Osteoblast (primary cell): ENCODE data around the gene MPIG6B. TPM values are rescaled to one million over a fixed set of nuclear protein-coding genes. Genes with fewer than 3 reads are reported as not detected.

Experiments
- DNase-seq: peaks from one replicate; pipeline ENCODE4 v3.0.0; 2011; ENCODE audit warnings: low spot score, mixed read lengths; ENCODE audit not compliant: insufficient read length; ENCODE audit errors: missing footprints
- H2AFZ ChIP-seq: 2 replicates; pipeline ENCODE4 v1.6.0; 2011; ENCODE audit warnings: mild to moderate bottlenecking, low read length
- H3K27ac ChIP-seq: 2 replicates; pipeline ENCODE4 v1.5.1; 2011; ENCODE audit warnings: mild to moderate bottlenecking, low read depth, low read length, moderate library complexity
- H3K27me3 ChIP-seq: 2 replicates; pipeline ENCODE4 v1.6.0; 2012; ENCODE audit warnings: mild to moderate bottlenecking, control low read depth, inconsistent platforms, low read length, moderate library complexity; ENCODE audit not compliant: insufficient read depth
- H3K36me3 ChIP-seq: 2 replicates; pipeline ENCODE4 v1.5.1; 2011; ENCODE audit warnings: mild to moderate bottlenecking, low read length, control low read depth, moderate library complexity; ENCODE audit not compliant: insufficient read depth
- H3K4me1 ChIP-seq: 2 replicates; pipeline ENCODE4 v1.5.1; 2011; ENCODE audit warnings: mild to moderate bottlenecking, low read length, control low read depth, moderate library complexity; ENCODE audit not compliant: insufficient read depth
- H3K4me2 ChIP-seq: 2 replicates; pipeline ENCODE4 v1.6.0; 2011; ENCODE audit warnings: mild to moderate bottlenecking, low read length; ENCODE audit not compliant: insufficient read depth
- H3K4me3 ChIP-seq: fragments of 200-600 bp; sonication (generic); 3 replicates; pipeline ENCODE4 v1.5.1; 2012; ENCODE audit warnings: mild to moderate bottlenecking, low read length, inconsistent platforms; ENCODE audit not compliant: insufficient read depth
- H3K79me2 ChIP-seq: 2 replicates; pipeline ENCODE4 v1.6.0; 2012; ENCODE audit warnings: mild to moderate bottlenecking, low read length, control low read depth, inconsistent platforms; ENCODE audit not compliant: insufficient read depth
- H3K9me3 ChIP-seq: 2 replicates; pipeline ENCODE4 v1.5.1; 2011; ENCODE audit warnings: low read depth, low read length, control low read depth
- H4K20me1 ChIP-seq: 2 replicates; pipeline ENCODE4 v1.6.0; 2012; ENCODE audit warnings: mild to moderate bottlenecking, low read length, control low read depth; ENCODE audit not compliant: insufficient read depth
- total RNA-seq: library from RNA; depleted of rRNA; stranded (reverse); fragments of >200 nt; gene quantifications from 2 replicates; pipeline ENCODE4 v1.2.3, GENCODE V29; 2012
- TF ChIP-seq, protein P1 (sequence below): IDR thresholded peaks from 2 replicates; pipeline ENCODE4 v1.5.1; 2011; ENCODE audit warnings: mild to moderate bottlenecking, low read depth, low read length, moderate library complexity; ENCODE audit errors: extremely low read depth

The MPIG6B gene
- total RNA-seq, 1 donor = not detected

DNA sequence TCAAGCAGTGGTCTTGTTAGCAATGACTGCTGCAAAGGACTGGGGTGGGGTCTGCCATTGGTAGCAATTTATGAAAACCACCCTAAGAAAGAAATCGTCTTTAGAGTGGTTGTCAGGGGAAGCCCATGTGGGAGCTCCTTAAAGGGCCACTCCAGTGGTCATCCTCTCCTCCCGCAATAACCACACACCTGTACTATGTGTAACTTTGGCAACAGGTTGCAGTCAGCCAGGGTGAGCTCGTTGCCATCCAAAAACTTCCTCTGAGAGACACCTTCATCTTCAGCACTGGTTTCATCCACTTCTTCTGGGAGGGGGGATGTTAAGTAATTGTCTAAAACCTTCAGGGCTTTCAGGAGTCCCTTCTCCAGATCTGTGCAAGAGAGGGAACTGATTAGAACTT is 8.9 kb downstream of the MPIG6B start:
- peaks cover 28% of the 10 kb centered on the region for H4K20me1 ChIP-seq
- H3K4me1 ChIP-seq = peaks cover 33% of the 10 kb centered on the region
- no peaks in the 10 kb centered on the region for H3K27me3 ChIP-seq
- H3K27ac ChIP-seq = no peak overlapping the region
- no peak overlapping the region for H3K4me3 ChIP-seq
- H3K4me2 ChIP-seq = no peak overlapping the region
- TF ChIP-seq, protein P1, sequence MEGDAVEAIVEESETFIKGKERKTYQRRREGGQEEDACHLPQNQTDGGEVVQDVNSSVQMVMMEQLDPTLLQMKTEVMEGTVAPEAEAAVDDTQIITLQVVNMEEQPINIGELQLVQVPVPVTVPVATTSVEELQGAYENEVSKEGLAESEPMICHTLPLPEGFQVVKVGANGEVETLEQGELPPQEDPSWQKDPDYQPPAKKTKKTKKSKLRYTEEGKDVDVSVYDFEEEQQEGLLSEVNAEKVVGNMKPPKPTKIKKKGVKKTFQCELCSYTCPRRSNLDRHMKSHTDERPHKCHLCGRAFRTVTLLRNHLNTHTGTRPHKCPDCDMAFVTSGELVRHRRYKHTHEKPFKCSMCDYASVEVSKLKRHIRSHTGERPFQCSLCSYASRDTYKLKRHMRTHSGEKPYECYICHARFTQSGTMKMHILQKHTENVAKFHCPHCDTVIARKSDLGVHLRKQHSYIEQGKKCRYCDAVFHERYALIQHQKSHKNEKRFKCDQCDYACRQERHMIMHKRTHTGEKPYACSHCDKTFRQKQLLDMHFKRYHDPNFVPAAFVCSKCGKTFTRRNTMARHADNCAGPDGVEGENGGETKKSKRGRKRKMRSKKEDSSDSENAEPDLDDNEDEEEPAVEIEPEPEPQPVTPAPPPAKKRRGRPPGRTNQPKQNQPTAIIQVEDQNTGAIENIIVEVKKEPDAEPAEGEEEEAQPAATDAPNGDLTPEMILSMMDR = no peak
- H2AFZ ChIP-seq = no peak overlapping the region
- no peaks in the 10 kb centered on the region for H3K9me3 ChIP-seq
- H3K79me2 ChIP-seq = peaks cover 53% of the 10 kb centered on the region
- peaks cover 44% of the 10 kb centered on the region for H3K36me3 ChIP-seq
- DNase-seq = no peak

GRCh38 chr6:31733734-31734133 is 10.6 kb downstream of the MPIG6B start:
- peaks cover 26% of the 10 kb centered on the region for H4K20me1 ChIP-seq
- peak overlapping the region; percentile 89 for H3K4me3 ChIP-seq
- peak overlapping the region; percentile 82 for H3K27ac ChIP-seq
- no peak overlapping the region for H2AFZ ChIP-seq
- H3K9me3 ChIP-seq = no peaks in the 10 kb centered on the region
- H3K27me3 ChIP-seq = no peaks in the 10 kb centered on the region
- H3K4me2 ChIP-seq = peak overlapping the region; percentile 99
- H3K79me2 ChIP-seq = peaks cover 52% of the 10 kb centered on the region
- TF ChIP-seq, protein P1 = no peak
- DNase-seq = no peak
- H3K36me3 ChIP-seq = peaks cover 38% of the 10 kb centered on the region
- H3K4me1 ChIP-seq = peaks cover 45% of the 10 kb centered on the region

DNA sequence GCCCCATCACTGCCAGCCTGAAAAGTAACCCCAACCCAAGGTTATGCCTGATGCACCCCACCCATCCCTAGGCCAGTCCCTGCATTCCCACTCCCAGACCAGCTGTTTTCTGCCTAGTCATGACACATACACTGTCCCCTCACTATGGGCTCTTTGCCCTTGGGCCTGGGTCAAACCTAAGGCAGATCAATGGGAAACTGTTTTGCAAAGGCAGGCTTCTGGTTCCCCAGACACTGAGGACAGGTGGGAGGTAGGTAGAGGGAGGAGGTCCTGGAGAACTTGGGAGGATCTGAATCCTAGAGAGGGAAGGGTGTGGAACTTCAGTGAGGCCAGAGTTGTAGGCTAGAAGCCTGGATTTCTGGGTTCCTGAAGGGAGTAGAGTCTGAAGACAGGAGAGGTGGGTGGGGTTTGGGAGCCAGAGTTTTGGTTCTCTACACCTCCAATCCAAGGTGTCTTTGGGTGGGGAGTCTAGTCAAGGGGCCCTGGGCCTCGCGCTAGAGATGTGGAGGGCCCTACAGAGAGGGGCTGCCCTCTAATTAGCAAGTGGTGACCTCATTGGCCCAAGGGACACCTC is 11.2 kb downstream of the MPIG6B start:
- no peaks in the 10 kb centered on the region for H3K9me3 ChIP-seq
- H3K4me1 ChIP-seq = peaks cover 45% of the 10 kb centered on the region
- H4K20me1 ChIP-seq = peaks cover 26% of the 10 kb centered on the region
- H3K36me3 ChIP-seq = peaks cover 38% of the 10 kb centered on the region
- TF ChIP-seq, protein P1 = no peak
- peaks cover 47% of the 10 kb centered on the region for H3K79me2 ChIP-seq
- no peak for DNase-seq
- H3K4me3 ChIP-seq = peak overlapping the region; percentile 89
- no peaks in the 10 kb centered on the region for H3K27me3 ChIP-seq
- H3K27ac ChIP-seq = peak overlapping the region; percentile 82
- H3K4me2 ChIP-seq = peak overlapping the region; percentile 99
- H2AFZ ChIP-seq = peak overlapping the region; percentile 79

DNA sequence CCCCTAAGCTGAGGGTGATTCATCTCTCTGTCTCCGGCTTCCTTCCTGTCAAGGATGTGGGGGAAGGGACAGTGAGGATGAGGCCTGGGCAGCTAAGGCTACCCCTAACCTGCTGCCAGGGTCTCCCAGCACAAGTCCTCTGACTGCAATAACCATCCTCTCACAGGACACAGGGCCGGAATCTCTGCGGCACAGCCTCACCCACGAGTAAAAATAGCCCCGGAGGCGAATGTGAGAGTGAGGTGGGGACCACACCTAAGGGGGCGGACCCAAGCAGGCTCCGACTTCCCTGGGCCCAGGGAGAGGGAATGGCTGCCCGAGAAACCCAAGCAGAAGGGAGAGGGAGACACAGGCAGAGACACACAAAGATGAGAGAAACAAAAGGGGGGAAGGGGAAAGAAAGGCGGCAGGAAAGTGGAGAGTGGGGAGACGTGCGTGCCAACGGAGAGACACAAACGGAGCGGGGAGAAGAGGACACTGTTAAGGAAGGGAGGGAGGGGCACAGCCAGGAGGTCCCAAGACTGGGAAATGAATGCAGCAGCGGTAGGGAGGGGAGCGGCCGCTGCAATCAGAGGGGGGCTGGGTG is 11.7 kb downstream of the MPIG6B start:
- peak; percentile 94 for DNase-seq
- H3K79me2 ChIP-seq = peaks cover 48% of the 10 kb centered on the region

More for the DNA sequence above, 11.7 kb downstream of the MPIG6B start:
- H3K36me3 ChIP-seq = peaks cover 38% of the 10 kb centered on the region
- peak overlapping the region; percentile 99 for H3K4me2 ChIP-seq
- peak overlapping the region; percentile 79 for H2AFZ ChIP-seq
- H3K27ac ChIP-seq = peak overlapping the region; percentile 82
- H4K20me1 ChIP-seq = peaks cover 26% of the 10 kb centered on the region
- peak overlapping the region; percentile 89 for H3K4me3 ChIP-seq
- no peaks in the 10 kb centered on the region for H3K9me3 ChIP-seq
- TF ChIP-seq, protein P1 = no peak
- no peaks in the 10 kb centered on the region for H3K27me3 ChIP-seq
- H3K4me1 ChIP-seq = peaks cover 48% of the 10 kb centered on the region
